ENCODE results near the gene SOBP. TPM values are rescaled to one million over a fixed set of nuclear protein-coding genes. Genes with fewer than 3 reads are reported as not detected.
A peak's percentile ranks its signal among the peaks of the same experiment; 100 is the strongest.
"Not testable (repeated sequence)": the region's sequence is repeated elsewhere in the genome, so short reads cannot be mapped to it uniquely, and the experiment has no call there.

Gene SOBP
- total RNA-seq, 2 experiments from 2014 or later: 0.25 to 0.26 TPM

GRCh38 chr6:107460083-107460631 lies 29.8 kb upstream of the SOBP start:
- CTCF ChIA-PET: interaction anchor here (0.7 to 3.2 kb wide), 5 partner anchors 14 to 142 kb away, joined by 3 to 14 read pairs (median 3); partner anchors contain the start of gene SOBP
- no peaks in the 10 kb centered on the region for H3K27me3 Mint-ChIP-seq (ENCODE audit: low read depth)
- H3K27ac Mint-ChIP-seq: peak overlapping the region; percentile 87

GRCh38 chr6:107466062-107466461 lies 23.9 kb upstream of the SOBP start:
- no peaks in the 10 kb centered on the region for H3K36me3 Mint-ChIP-seq (ENCODE audit: low read depth)
- CTCF ChIA-PET: no interaction called here
- H3K27me3 Mint-ChIP-seq (ENCODE audit: low read depth): no peaks in the 10 kb centered on the region
- DNase-seq: no peak
- intact Hi-C loops (cut with micrococcal nuclease): no loop called here
- H3K4me1 Mint-ChIP-seq (ENCODE audit: low read depth): no peaks in the 10 kb centered on the region
- no peak overlapping the region for H3K4me3 Mint-ChIP-seq
- no peaks in the 10 kb centered on the region for H3K9me3 Mint-ChIP-seq
- no peak overlapping the region for H3K27ac Mint-ChIP-seq

More at GRCh38 chr6:107460083-107460631, 29.8 kb upstream of the SOBP start:
- Mint-ChIP-seq H3K9me3 (no peaks in the 10 kb centered on the region), H3K36me3 (ENCODE audit: low read depth) (peaks cover 4% of the 10 kb centered on the region), H3K4me1 (ENCODE audit: low read depth) (peaks cover 18% of the 10 kb centered on the region), H3K4me3 (peak overlapping the region; percentile 80)
- no peak for DNase-seq
- intact Hi-C loops (cut with micrococcal nuclease): no loop called here

- peaks cover 2% of the 10 kb centered on the region for H3K27me3 Mint-ChIP-seq (ENCODE audit: low read depth)
- CTCF ChIA-PET: no interaction called here
- no peak overlapping the region for H3K27ac Mint-ChIP-seq
- no peaks in the 10 kb centered on the region for H3K9me3 Mint-ChIP-seq
- H3K36me3 Mint-ChIP-seq (ENCODE audit: low read depth): no peaks in the 10 kb centered on the region
- DNase-seq: no peak
- H3K4me1 Mint-ChIP-seq (ENCODE audit: low read depth): no peaks in the 10 kb centered on the region
- intact Hi-C loops (cut with micrococcal nuclease): no loop called here
- no peak overlapping the region for H3K4me3 Mint-ChIP-seq
These were observed 19.6 kb upstream of the SOBP start for GRCh38 chr6:107470364-107470763.

GRCh38 chr6:107473660-107474059 lies 16.3 kb upstream of the SOBP start:
- no peak overlapping the region for H3K27ac Mint-ChIP-seq
- no peaks in the 10 kb centered on the region for H3K36me3 Mint-ChIP-seq (ENCODE audit: low read depth)
- H3K9me3 Mint-ChIP-seq: no peaks in the 10 kb centered on the region
- no peak for DNase-seq
- H3K4me3 Mint-ChIP-seq: no peak overlapping the region
- H3K27me3 Mint-ChIP-seq (ENCODE audit: low read depth): peaks cover 2% of the 10 kb centered on the region
- intact Hi-C loops (cut with micrococcal nuclease): no loop called here
- H3K4me1 Mint-ChIP-seq (ENCODE audit: low read depth): no peaks in the 10 kb centered on the region
- CTCF ChIA-PET: interaction anchor here (0.9 to 1.1 kb wide), 2 partner anchors 13 to 155 kb away, joined by 3 to 8 read pairs; no protein-coding TSS in a partner anchor

GRCh38 chr6:107475360-107475759 lies 14.6 kb upstream of the SOBP start:
- H3K27me3 Mint-ChIP-seq (ENCODE audit: low read depth); DNase-seq; H3K36me3 Mint-ChIP-seq (ENCODE audit: low read depth); intact Hi-C loops (cut with micrococcal nuclease); H3K4me1 Mint-ChIP-seq (ENCODE audit: low read depth); H3K9me3 Mint-ChIP-seq; H3K27ac Mint-ChIP-seq; CTCF ChIA-PET; H3K4me3 Mint-ChIP-seq: not testable (repeated sequence)

- H3K4me1 Mint-ChIP-seq (ENCODE audit: low read depth); DNase-seq; H3K36me3 Mint-ChIP-seq (ENCODE audit: low read depth); intact Hi-C loops (cut with micrococcal nuclease); H3K27me3 Mint-ChIP-seq (ENCODE audit: low read depth); H3K4me3 Mint-ChIP-seq; H3K9me3 Mint-ChIP-seq; H3K27ac Mint-ChIP-seq; CTCF ChIA-PET: not testable (repeated sequence)
These were observed 14.1 kb upstream of the SOBP start for GRCh38 chr6:107475826-107476225.

GRCh38 chr6:107479089-107479690 lies 10.7 kb upstream of the SOBP start:
- Mint-ChIP-seq H3K9me3 (no peaks in the 10 kb centered on the region), H3K4me3 (no peak overlapping the region), H3K4me1 (ENCODE audit: low read depth) (no peaks in the 10 kb centered on the region), H3K27ac (no peak overlapping the region), H3K27me3 (ENCODE audit: low read depth) (peaks cover 6% of the 10 kb centered on the region), H3K36me3 (ENCODE audit: low read depth) (no peaks in the 10 kb centered on the region)
- intact Hi-C loops (cut with micrococcal nuclease): no loop called here
- DNase-seq: no peak
- CTCF ChIA-PET: no interaction called here

GRCh38 chr6:107485157-107485556 lies 4.8 kb upstream of the SOBP start:
- Mint-ChIP-seq H3K36me3 (ENCODE audit: low read depth) (no peaks in the 10 kb centered on the region), H3K9me3 (no peaks in the 10 kb centered on the region), H3K27ac (no peak overlapping the region), H3K4me3 (no peak overlapping the region), H3K27me3 (ENCODE audit: low read depth) (peaks cover 32% of the 10 kb centered on the region), H3K4me1 (ENCODE audit: low read depth) (peaks cover 10% of the 10 kb centered on the region)
- CTCF ChIA-PET: no interaction called here
- intact Hi-C loops (cut with micrococcal nuclease): loop anchor here (10.0 kb wide), 1 partner anchor 380 kb away; no protein-coding TSS in a partner anchor
- no peak for DNase-seq

GRCh38 chr6:107488174-107488874 lies 1.6 kb upstream of the SOBP start:
- H3K27ac Mint-ChIP-seq: no peak overlapping the region
- peaks cover 42% of the 10 kb centered on the region for H3K27me3 Mint-ChIP-seq (ENCODE audit: low read depth)
- DNase-seq: no peak
- no peaks in the 10 kb centered on the region for H3K36me3 Mint-ChIP-seq (ENCODE audit: low read depth)
- H3K9me3 Mint-ChIP-seq: no peaks in the 10 kb centered on the region
- CTCF ChIA-PET: interaction anchor here (1.1 to 2.3 kb wide), 3 partner anchors 27 to 170 kb away, joined by 3 to 10 read pairs (median 3); partner anchors contain the start of gene PDSS2
- peaks cover 12% of the 10 kb centered on the region for H3K4me1 Mint-ChIP-seq (ENCODE audit: low read depth)
- peak overlapping the region; percentile 80 for H3K4me3 Mint-ChIP-seq
- intact Hi-C loops (cut with micrococcal nuclease): loop anchor here (1.0 to 10.0 kb wide), 2 partner anchors 29 to 376 kb away; partner anchors contain the start of gene PDSS2

- Mint-ChIP-seq H3K9me3 (no peaks in the 10 kb centered on the region), H3K4me1 (ENCODE audit: low read depth) (peaks cover 12% of the 10 kb centered on the region), H3K27ac (no peak overlapping the region), H3K4me3 (peak overlapping the region; percentile 80), H3K27me3 (ENCODE audit: low read depth) (peaks cover 42% of the 10 kb centered on the region), H3K36me3 (ENCODE audit: low read depth) (no peaks in the 10 kb centered on the region)
- DNase-seq: peak; percentile 23
- CTCF ChIA-PET: interaction anchor here (0.6 to 2.3 kb wide), 6 partner anchors 9 to 215 kb away, joined by 3 to 10 read pairs (median 3); partner anchors contain the start of gene PDSS2
- intact Hi-C loops (cut with micrococcal nuclease): loop anchor here (1.0 to 10.0 kb wide), 2 partner anchors 30 to 376 kb away; partner anchors contain the start of gene PDSS2
These were observed 862 bp upstream of the SOBP start for GRCh38 chr6:107488875-107489635.

- no peaks in the 10 kb centered on the region for H3K36me3 Mint-ChIP-seq (ENCODE audit: low read depth)
- intact Hi-C loops (cut with micrococcal nuclease): loop anchor here (1.0 to 2.0 kb wide), 2 partner anchors 166 to 172 kb away; no protein-coding TSS in a partner anchor
- H3K27ac Mint-ChIP-seq: no peak overlapping the region
- peaks cover 48% of the 10 kb centered on the region for H3K27me3 Mint-ChIP-seq (ENCODE audit: low read depth)
- peaks cover 15% of the 10 kb centered on the region for H3K4me1 Mint-ChIP-seq (ENCODE audit: low read depth)
- peak; percentile 6 for DNase-seq
- no peaks in the 10 kb centered on the region for H3K9me3 Mint-ChIP-seq
- CTCF ChIA-PET: interaction anchor here (0.8 to 1.4 kb wide), 2 partner anchors 14 to 172 kb away, joined by 3 to 4 read pairs; no protein-coding TSS in a partner anchor
- peak overlapping the region; percentile 80 for H3K4me3 Mint-ChIP-seq
These were observed 735 bp downstream of the SOBP start for GRCh38 chr6:107490566-107491137.

Data from activated naive CD4-positive, alpha-beta T cell treated with anti-CD3 and anti-CD28 coated beads for 36 hours (primary cell).